GM19463 (cell line): ENCODE measurements around the gene DPP10.
"Not testable (repeated sequence)": the region's sequence is repeated elsewhere in the genome, so short reads cannot be mapped to it uniquely, and the experiment has no call there.

ENCODE experiments used
- ATAC-seq: cut with Tn5 transposase; IDR thresholded peaks from one replicate; pipeline ENCODE4 v1.9.1; 2021; ENCODE audit warnings: mild to moderate bottlenecking, moderate library complexity; ENCODE audit not compliant: unreplicated experiment

The DPP10 gene

DNA sequence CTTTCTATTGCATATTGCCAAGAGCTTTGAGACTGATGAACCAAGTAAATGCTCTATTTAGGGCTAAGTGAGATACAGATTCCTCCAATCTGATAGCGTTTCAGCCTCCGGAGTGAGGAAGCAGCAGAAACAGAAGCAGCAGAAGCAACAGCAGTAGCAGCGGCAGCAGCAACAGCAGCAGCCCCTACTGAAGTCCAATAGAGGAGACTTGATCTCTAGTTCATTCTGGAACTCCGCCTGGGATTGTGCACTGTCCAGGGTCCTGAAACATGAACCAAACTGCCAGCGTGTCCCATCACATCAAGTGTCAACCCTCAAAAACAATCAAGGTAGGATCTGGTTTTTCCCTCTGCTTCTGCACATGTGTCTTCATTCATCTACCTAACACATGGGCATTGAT is at the start of gene DPP10:
Gene DPP10, plus strand, starts transcription at position 132 of the 400 bp plus-strand sequence.
- ATAC-seq = no peak

DNA sequence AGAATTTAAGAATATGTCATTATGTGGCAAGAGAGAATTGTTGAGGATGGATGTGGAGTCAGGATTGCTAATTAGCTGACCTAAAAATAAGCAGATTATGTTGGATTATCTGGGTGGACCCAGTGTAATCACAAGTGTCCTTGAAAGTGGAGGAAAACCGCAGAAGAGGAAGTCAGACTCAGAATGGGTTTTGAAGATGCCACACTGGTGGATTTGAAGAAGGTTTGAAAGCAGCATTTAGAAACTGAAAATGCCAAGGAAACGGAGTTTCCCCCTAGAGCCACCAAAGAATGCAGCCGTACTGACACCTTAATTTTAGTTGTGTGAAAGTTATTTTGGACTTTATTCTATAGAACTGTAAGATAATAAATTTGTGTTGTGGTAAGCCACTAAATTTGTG is 41.6 kb upstream of the DPP10 start:
- ATAC-seq = no peak

DNA sequence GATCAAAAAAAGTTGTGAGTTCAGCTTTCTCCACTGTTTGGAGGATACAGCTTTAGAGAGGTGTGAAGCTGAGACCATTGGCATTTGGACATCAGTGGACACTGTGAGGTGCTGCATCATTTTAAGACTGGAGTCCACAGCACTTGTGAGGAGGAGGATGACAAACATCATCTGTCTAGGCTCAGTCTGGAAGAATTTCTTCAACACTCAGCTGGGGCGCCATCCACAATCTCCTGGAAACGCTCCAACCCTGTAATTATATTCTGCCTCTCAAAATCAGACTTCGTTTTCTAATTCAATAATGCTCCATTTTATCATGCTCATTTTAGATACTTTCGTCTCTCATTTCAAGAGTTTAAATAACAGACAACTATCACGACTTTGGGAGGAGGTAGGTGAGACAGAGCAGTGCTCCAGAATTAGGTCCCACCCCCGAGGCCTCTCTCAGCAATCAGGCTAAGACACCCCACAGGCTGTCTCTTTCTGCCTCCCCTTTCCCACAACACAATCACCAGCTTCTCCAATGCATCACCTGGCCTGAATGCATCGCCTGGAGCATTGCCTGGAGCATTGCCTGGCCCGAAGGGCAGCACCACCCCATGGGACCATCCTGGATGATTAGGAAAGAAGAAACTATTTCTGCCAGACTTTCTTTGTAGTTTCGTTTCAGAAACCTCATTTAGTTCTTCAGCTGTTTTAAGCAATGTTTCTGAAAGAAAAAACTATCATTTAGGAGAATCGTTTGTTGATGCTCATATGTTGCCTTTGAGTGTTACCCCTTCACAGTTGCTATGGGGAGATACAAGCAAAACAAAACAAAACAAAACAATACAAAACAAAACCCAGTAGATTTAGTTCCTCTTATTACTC is 37.0 kb upstream of the DPP10 start:
- no peak for ATAC-seq

DNA sequence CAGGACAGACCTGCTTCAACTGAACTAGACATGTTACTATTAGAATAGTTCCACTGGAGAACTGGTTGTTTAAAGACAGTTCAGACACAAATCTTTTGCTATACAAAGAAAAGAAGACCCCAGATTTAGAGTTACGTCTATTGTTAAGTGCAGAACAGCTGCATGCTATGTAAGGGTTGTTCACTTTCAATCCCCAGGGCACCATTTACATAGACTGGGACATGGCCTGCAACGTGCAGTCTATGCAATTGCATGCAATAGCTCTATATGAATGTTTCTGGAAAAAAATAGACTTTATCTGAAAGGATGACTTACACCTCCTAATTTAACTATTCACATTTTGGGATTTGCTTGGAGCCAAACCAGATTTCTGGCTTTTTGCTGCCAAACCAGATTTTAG is 36.1 kb upstream of the DPP10 start:
- ATAC-seq = no peak

DNA sequence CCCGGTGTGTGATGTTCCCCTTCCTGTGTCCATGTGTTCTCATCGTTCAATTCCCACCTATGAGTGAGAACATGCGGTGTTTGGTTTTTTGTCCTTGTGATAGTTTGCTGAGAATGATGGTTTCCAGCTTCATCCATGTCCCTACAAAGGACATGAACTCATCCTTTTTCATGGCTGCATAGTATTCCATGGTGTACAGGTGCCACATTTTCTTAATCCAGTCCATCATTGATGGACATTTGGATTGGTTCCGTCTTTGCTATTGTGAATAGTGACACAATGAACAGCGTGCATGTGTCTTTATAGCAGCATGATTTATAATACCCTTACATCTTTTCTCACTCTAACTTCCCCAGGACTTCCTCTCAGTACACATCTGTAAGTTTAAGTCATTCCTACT is 35.1 kb upstream of the DPP10 start:
- ATAC-seq = not testable (repeated sequence)

DNA sequence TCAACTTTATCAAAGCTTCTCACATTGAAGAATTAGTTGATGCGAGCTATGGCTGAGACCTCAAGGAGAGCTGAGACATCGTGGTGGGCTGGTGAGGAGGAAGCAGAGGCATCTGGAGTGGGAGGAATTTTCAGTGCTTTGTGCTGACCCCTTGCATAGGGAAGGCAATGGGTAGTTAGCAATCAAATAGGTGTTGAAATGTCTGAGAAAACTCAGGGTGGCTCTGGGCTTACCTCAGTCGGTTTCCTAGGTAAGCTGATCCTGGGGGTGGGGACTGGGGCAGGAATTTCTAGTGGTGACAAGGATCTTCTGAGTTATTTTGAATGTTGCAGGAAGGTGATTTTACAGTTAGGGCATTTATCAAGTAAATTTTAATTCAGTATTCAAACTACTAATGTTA is 20.7 kb upstream of the DPP10 start:
- ATAC-seq = no peak

DNA sequence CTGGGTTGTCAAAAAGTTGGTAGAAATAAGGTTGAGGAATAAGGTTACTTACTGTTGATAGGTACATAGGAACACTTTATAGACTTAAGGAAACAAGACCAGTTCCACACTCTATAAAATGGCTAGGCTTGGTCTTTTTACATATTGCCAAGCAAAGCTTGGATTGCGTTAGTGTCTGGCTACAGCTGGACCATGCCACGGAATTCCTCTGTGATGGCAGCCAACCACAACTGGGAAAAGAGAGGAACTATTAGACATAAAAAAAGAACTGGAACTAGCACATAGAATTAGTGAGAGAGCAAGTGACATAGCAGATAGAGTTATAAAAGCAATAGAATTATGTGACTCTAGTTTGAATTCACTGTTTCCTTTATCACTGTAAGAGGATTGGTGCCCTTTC is 17.7 kb upstream of the DPP10 start:
- no peak for ATAC-seq

DNA sequence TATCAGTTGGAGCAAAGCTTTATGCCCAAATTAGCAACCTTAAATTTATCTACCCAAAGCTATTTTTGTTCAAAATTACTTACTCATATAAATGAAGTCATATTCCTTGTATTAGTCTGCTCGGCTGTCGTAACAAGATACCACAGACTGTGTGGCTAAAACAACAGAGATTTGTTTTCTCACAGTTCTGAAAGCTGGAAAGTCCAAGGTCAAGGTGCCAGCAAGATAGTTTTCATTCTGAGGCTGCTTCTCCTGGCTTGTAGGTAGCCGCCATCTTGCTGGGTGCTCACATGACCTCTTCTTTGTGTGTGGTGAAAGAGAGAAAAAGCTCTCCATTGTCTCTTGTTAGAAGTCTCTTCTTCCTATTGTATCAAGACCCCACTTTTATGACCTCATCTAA is 15.7 kb upstream of the DPP10 start:
- ATAC-seq = no peak

DNA sequence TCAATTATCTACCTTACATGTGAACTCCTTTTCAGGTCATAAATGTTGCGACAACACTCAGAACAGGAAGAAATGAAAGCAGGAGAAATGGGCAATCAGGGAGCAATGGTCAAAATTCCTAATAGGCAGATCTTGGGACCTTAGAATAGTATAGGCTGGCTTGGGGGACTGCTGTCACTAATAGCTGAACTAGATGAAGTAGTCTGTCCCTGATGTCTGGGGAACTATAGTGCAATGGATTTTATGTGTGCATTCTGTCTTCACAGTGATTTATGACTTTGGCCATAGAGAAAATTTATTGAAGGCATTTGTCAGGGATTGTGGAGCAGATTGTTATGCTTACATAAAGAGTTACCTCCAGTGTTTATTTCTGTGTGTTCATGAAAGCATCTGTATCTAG is 6.1 kb upstream of the DPP10 start:
- ATAC-seq = no peak

DNA sequence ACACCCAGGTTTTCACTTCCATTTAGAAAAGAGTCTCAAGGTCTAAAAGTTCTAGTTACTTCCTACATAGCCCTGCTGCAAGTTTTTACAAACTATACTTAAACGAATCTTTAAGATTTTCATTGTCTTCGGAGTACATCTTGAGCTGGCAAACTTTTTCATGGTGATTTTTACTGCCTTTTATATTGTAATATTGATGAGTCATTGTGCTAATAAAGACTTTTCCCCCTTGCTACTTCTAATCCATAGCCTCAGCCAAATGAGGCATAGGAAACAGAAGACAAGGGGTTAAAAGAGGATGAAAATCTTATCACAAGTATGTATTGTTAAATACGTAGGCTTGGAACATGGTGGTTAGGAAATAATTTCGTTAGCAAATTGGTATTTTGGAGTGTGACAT is 4.1 kb downstream of the DPP10 start:
- no peak for ATAC-seq

DNA sequence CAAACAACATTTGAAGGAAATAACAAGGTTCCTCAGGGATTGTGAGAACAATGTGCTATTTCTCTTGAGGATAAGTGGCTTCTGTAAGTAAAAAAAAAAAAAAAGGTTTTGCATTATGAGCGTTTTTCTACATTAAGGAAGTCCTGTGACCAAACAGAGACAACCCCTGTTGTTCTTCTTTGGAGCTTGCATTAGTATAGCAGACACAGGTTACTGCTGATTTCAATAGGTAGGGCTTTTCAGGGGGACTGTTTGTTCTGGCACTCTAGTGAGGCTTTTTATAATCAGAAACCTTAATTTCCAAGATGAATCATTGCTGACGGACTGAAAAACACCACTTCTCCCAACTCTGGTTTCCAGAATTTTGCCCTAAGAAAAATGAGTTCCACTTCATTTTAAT is 8.2 kb downstream of the DPP10 start:
- ATAC-seq = no peak

DNA sequence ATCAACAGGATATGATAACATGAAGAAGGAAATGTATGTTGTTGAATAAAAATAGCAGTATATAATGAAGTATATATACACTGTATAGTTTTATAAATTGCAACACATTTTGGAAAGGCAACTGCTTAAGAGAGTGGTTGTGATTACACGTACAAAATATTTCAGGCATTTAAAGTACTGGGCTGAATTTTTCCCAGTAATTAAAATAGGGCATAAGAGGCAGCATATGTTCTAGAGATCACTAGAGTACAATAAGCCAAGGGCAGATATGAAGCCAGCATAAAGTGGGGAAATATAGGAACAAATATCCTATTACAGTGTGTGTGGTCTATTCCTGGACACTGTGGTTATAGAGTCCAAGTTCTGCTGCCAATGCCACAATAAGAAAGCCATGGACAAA is 14.1 kb downstream of the DPP10 start:
- ATAC-seq = no peak

DNA sequence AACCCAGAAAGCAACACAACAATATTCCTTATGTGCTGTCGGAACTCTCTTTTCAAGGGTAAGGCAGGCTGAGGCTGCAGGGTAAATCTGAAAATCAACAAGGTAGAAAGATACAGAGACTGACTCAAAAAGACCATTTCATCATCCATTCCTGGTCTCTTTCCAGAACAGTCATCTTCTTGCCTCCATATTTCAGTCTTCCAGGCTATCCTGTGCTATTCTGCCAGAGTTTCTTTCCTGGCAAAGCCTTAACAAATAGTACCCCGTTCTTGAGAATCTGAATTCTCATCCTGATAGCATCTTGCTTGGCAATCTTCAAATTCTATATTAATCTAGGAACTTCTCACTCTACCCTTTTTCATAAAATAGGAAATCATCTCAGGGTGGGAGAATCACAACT is 15.5 kb downstream of the DPP10 start:
- no peak for ATAC-seq

DNA sequence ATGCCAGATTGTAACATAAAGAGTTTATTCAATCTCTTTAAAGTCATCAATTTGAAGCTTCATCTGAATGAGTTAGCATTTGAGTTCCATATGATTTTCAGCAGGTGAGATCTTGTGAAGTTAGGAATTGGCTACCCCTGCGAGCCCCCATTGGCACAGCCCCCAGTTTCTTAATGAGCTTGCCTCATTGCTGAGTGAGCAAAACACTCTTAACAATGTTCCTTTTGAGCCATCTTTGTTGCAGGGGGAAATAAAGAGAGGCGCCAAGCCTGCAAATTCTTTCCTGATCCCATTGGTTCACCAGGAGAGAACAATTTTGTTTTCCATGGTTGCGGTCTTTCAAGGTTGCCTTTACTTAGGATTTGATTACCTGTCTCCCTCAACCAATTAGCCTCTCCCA is 18.7 kb downstream of the DPP10 start:
- no peak for ATAC-seq

DNA sequence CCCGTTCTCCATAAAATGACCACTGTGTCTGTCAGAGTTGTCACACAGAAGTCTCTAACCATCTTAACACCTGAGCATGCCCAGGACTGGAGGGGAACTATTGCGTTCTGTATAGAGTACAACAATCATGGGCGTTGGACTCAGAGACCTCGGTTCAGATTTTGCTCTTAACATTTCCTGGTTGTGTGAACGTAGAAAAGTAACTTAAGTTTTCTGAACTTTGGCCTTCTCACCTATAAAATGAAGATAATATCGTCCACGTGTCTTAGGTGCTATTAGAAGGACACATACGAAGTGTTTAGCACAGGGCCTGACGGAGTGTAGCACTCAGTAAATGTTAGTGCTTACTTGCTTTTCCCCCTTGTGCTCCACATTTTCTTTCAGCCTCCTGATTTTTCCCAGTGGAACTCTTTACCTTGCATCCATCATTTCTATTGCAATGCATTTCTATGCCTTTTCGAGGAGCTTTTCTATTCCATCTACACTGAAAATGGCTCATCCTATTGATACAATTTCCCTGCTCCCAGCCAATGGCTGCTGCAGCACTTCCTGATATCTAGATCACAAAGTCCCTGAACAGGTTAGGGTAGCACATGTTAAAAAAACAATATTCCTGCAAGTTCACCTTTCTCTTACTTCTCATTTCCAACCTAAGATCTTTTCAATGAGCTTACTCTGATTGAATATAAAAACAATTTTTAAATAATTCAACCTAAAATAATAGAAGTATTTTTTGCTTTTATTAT is 22.7 kb downstream of the DPP10 start:
- no peak for ATAC-seq

DNA sequence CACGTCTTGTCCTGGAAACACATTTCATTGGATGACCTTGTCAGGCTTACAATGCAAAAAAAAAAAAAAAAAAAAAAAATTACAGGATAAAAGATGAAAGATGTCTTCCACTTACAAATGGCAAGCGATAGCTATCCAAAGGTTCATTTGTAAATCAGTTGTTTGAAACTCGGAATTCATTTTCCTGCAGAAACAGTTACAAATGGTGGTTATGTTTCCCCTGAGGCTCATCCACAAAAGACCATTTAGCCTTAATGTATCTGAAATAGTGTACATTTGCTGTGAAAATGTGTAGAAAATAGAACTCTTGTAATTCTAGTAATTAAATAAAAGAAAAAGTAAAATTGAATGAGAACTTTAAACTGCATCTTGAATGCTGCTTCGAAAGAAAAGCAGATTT is 25.9 kb downstream of the DPP10 start:
- ATAC-seq = no peak

DNA sequence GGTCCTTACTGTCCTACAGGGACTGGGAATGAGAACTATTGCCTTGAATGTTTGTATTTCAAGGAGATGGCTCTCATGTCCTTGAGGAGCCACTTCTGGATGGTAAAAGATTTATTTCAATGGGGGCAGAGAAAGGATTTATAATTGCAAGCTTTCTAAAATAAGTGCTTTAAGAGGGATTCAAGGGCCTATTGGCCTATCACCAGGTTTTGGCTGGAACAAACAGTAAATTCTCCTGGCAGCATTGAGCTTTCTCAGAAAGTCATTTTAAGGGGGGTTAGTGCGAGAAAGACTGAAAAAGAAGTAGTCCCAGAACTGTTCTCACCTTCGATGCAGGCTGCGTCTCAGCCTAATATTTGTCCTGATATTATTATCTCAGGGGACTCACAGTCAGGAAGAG is 29.8 kb downstream of the DPP10 start:
- ATAC-seq = no peak

DNA sequence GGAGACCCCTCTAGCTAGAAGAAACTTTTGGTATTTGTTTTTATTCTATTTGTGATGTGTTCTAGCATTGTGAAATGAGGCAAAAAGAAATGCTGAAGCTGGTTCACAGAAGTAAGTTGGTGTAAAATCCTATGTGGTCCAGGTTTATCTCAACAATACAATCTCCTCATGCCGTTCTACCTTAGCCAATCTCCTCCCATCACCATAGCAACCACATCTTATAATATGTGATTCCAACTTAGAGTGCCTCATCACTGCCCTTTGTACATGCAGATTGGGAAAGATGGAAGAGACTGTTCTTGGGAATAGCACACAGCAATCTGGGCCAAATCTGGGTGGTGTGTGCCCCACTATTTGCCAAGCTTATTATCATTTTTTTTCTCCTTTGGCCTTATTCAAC is 30.3 kb downstream of the DPP10 start:
- ATAC-seq = no peak

DNA sequence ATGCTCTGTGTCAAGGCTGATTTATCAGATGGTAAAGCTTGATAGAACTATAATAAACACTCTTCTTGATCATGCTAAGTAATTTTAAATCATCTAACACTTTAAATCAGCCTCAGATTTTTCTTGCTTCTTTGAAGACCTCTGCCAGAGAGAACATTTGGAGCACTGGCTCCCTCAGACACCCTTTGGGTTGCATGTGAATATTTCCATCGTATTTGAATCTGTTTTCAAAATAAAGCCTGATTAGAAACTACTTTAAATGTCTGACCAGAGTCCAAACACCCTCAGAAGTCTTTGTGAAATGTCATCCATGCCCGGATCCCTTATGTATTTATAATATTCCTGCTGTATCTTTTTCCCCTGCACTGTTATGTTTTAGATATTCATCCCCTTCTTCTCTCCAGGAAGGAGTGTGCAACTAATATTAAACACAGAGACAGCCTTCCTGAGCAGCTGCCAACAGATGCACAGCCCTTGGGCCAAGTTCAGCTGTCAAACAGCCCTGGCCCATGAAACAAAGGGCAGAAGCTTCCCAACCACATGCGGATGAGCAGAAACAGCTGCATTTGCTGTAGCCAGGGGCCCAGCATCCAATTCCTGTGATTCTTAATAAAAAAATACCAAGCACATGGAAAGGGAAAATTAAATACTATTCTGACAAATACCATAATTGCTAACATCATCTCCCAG is 46.5 kb downstream of the DPP10 start:
- ATAC-seq = no peak

DNA sequence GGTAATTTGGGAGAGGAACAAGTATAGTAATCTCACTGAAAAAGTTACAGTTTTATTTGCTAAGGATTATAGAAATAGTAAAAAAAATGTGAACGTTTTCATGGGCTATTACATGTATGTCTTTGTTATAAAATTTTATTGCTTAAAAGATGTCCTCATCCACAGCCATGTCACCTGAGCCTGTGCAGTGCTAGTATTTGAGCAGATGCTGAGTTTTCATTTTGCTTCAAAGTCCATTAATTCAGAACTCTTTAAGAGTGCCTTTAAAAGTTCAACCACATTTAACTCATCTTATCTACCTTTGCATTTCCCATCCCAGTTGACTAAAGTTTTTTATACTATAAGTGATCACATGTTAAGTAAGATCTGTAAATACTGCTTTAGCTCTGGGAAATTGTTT is 52.6 kb downstream of the DPP10 start:
- no peak for ATAC-seq

DNA sequence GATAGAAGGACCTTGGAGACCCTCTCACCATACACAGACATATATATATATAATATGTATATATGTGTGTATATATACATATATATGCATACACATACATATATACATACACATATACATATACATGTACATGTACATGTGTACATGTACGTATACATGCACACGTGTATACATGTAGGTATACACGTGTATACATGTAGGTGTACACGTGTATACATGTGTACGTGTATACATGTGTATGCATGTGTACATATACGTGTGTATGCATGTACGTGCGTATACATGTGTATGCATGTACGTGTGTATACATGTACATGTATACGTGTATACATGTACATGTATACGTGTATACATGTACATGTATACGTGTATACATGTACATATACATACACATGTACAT is 54.5 kb downstream of the DPP10 start:
- no peak for ATAC-seq

DNA sequence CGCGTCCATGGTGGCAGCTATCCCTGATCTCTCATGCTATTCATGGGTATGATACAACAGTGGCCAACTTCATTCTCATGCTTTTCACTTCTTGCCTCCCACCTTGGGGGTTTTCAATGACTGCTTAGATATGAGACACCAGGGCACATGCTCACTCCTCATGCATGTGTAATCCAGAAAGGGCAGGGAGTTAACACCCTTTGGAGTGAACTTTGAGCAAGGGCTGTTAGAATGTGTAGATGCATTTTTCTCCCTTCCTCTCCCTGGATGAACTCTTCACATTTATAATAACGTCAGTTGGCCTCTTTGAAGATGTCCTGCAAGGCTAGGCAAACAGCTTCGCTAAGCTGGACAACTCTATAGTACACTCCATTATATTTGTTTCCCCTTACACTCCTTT is 56.7 kb downstream of the DPP10 start:
- ATAC-seq = no peak
